Prostate gland (tissue), 2 donors: ENCODE measurements around the gene PLEKHM3. TPM values are rescaled to one million over a fixed set of nuclear protein-coding genes. Genes with fewer than 3 reads are reported as not detected.

Experiments used
- DNase-seq: peaks from one replicate; pipeline ENCODE4 v3.0.0-alpha.2; 2019; ENCODE audit warnings: low spot score
- H3K27ac ChIP-seq, 2 donors: fragments of 200-600 bp; sonication (generic); 2 replicates each; pipeline ENCODE4 v1.5.1; 2017 to 2019
- H3K27me3 ChIP-seq: fragments of 200-600 bp; sonication (generic); replicated peaks from 2 replicates; pipeline ENCODE4 v1.5.1; 2019; ENCODE audit not compliant: insufficient read depth
- H3K36me3 ChIP-seq, 2 donors: fragments of 200-600 bp; sonication (generic); 1 replicate in 1 of 2; 2 replicates in 1 of 2; pipeline versions ENCODE4 v1.5.1 to v1.8.1; 2017 to 2019
- H3K4me1 ChIP-seq: fragments of 200-600 bp; sonication (generic); replicated peaks from 2 replicates; pipeline ENCODE4 v1.5.1; 2019
- H3K4me3 ChIP-seq, 2 donors: fragments of 200-600 bp; sonication (generic); 2 replicates each; pipeline ENCODE4 v1.5.1; 2017 to 2019
- H3K9me3 ChIP-seq: fragments of 200-600 bp; sonication (generic); 2 replicates; pipeline ENCODE4 v1.5.1; 2017
- CTCF ChIP-seq, 4 experiments: fragments of 200-600 bp in 2 of 4; fragments of 450-650 bp in 2 of 4; sonication (generic) in 2 of 4; IDR thresholded peaks; 1 replicate in 3 of 4; 2 replicates in 1 of 4; pipeline ENCODE4 v1.5.1; 2016 to 2019; ENCODE audit warnings: antibody characterized with exemption in 4 of 4, mild to moderate bottlenecking in 2 of 4, moderate library complexity in 2 of 4
- POLR2A ChIP-seq: fragments of 450-650 bp; IDR thresholded peaks from one replicate; pipeline ENCODE4 v1.6.1; 2016; ENCODE audit warnings: antibody characterized with exemption, mild to moderate bottlenecking
- POLR2AphosphoS5 ChIP-seq: sonication (generic); formaldehyde crosslinking; IDR thresholded peaks from one replicate; pipeline ENCODE4 v1.6.1; 2017; ENCODE audit warnings: antibody characterized with exemption
- WGBS: methylation state at CpG from one replicate; pipeline ENCODE4 v1.1.5; 2018; 5-methylcytosine and 5-hydroxymethylcytosine counted together
- intact Hi-C: fragments of 100-400 bp; cut with DNase I; formaldehyde crosslinking; loops from one replicate; pipeline ENCODE4 v1.14.2; 2022
- total RNA-seq, 2 donors: library from RNA; depleted of rRNA; stranded (reverse); fragments of >200 nt; gene quantifications; one replicate each; pipeline ENCODE4 v1.1.0, GENCODE V29; 2016

The PLEKHM3 gene
- total RNA-seq, 2 donors from 2014 or later, result 17.0 to 28.6 TPM

DNA sequence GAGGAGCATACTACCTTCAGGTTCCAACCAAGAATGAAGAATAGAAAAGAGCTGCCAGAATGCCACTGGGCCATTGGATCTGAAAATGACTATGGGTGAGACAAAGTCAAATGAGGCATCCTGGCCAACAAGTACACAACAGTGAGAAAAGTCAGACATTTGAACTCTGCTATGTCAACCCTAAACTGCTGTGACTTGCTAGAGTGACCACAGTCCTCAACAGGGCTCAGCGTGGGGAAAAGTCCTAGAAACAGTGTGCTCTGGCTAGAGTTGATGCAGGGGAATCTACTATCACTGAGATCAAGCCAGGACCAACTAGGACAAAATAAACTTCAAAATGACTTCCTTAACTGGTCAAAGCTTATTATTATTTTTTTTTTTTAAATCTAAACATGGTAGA, 157.4 kb downstream of the PLEKHM3 start:
- H3K4me1 ChIP-seq, result no peaks in the 10 kb centered on the region
- H3K36me3 ChIP-seq, result no peaks in the 10 kb centered on the region
- WGBS, result 89% methylated on average over 1 of the region's 1 CpG
- intact Hi-C loops, result no loop called here
- no peak for TF ChIP-seq POLR2AphosphoS5
- TF ChIP-seq POLR2A, result no peak
- TF ChIP-seq CTCF (IDR thresholded peaks at IDR 0.05), result no peak
- H3K27me3 ChIP-seq, result no peaks in the 10 kb centered on the region
- H3K27ac ChIP-seq, result no peak overlapping the region
- DNase-seq, result no peak
- H3K4me3 ChIP-seq, result no peak overlapping the region
- H3K9me3 ChIP-seq, result no peaks in the 10 kb centered on the region

DNA sequence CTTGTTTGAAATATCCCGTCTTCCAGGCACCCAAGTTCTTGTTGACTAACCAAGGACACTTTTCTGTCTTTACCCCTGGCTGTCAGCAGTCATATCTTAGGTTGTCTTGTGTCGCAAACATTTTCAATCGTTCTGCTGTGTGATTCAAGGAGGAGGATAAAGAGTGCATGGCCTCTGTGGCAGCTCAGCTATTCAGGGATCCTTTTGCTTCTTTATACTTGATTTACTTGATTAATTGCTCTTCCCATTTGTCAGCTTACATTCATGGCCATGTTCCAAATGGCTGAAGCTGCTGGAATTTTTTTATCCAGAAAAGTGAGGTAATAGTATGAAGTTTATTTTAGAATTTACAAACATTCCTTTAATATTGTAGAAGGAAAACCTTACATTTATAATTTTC, 158.3 kb downstream of the PLEKHM3 start:
- H3K27me3 ChIP-seq, result no peaks in the 10 kb centered on the region
- no peak overlapping the region for H3K27ac ChIP-seq
- no peak for DNase-seq
- no peaks in the 10 kb centered on the region for H3K36me3 ChIP-seq
- TF ChIP-seq POLR2AphosphoS5 (no peak), CTCF (IDR thresholded peaks at IDR 0.05) (no peak), POLR2A (no peak)
- H3K9me3 ChIP-seq, result no peaks in the 10 kb centered on the region
- 66% methylated on average over 3 of the region's 3 CpGs for WGBS
- H3K4me1 ChIP-seq, result no peaks in the 10 kb centered on the region
- H3K4me3 ChIP-seq, result no peak overlapping the region
- intact Hi-C loops, result no loop called here

DNA sequence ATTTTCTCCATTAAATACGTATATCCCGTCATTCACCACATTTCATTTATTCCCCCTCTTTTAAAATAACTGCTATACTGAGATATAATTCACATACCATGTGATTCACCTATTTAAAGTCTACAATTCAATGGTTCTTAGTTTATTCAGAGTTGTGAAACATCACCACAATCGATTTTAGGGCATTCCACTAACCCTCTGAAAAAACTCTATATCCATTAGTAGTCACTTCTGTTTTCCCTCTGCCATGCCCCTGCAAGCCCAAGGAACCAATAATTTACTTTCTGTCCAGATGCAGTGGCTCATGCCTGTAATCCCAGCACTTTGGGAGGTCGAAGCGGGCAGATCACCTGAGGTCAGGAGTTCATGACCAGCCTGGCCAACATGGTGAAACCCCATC, 160.1 kb downstream of the PLEKHM3 start:
- Histone ChIP-seq H3K4me1 (no peaks in the 10 kb centered on the region), H3K9me3 (no peaks in the 10 kb centered on the region), H3K27me3 (no peaks in the 10 kb centered on the region), H3K36me3 (no peaks in the 10 kb centered on the region), H3K4me3 (no peak overlapping the region), H3K27ac (no peak overlapping the region)
- no peak for DNase-seq
- WGBS, result 87% methylated on average over 5 of the region's 5 CpGs
- intact Hi-C loops, result no loop called here
- TF ChIP-seq POLR2AphosphoS5, result no peak
- TF ChIP-seq POLR2A, result no peak
- TF ChIP-seq CTCF (IDR thresholded peaks at IDR 0.05), result no peak

- intact Hi-C loops, result no loop called here
- no peaks in the 10 kb centered on the region for H3K4me1 ChIP-seq
- H3K4me3 ChIP-seq, result no peak overlapping the region
- H3K27me3 ChIP-seq, result no peaks in the 10 kb centered on the region
- WGBS, result 95% methylated on average over 10 of the region's 10 CpGs
- TF ChIP-seq CTCF (IDR thresholded peaks at IDR 0.05) (no peak), POLR2AphosphoS5 (no peak), POLR2A (no peak)
- DNase-seq, result no peak
- H3K9me3 ChIP-seq, result no peaks in the 10 kb centered on the region
- H3K36me3 ChIP-seq, result no peaks in the 10 kb centered on the region
- H3K27ac ChIP-seq, result no peak overlapping the region
Measured at GRCh38 chr2:207863345-207863744, 162.0 kb downstream of the PLEKHM3 start.

- H3K4me3 ChIP-seq, result no peak overlapping the region
- no peak for DNase-seq
Measured at GRCh38 chr2:207861789-207862188, 163.5 kb downstream of the PLEKHM3 start.

More at GRCh38 chr2:207861789-207862188, 163.5 kb downstream of the PLEKHM3 start:
- H3K4me1 ChIP-seq, result no peaks in the 10 kb centered on the region
- H3K27ac ChIP-seq, result no peak overlapping the region
- H3K27me3 ChIP-seq, result no peaks in the 10 kb centered on the region
- H3K36me3 ChIP-seq, result no peaks in the 10 kb centered on the region
- TF ChIP-seq POLR2A (no peak), CTCF (IDR thresholded peaks at IDR 0.05) (no peak), POLR2AphosphoS5 (no peak)
- intact Hi-C loops, result no loop called here
- 90% methylated on average over 4 of the region's 4 CpGs for WGBS
- no peaks in the 10 kb centered on the region for H3K9me3 ChIP-seq
